Uterus (tissue), 4 donors: ENCODE results near the gene GIMAP6. TPM values are rescaled to one million over a fixed set of nuclear protein-coding genes. Genes with fewer than 3 reads are reported as not detected.

Source experiments
- DNase-seq, 2 donors: peaks; one replicate each; pipeline ENCODE4 v3.0.0-alpha.2; 2019 to 2020
- H3K27ac ChIP-seq, 2 donors: fragments of 200-600 bp; sonication (generic); 1 replicate in 1 of 2; 2 replicates in 1 of 2; pipeline ENCODE4 v1.5.1; 2016 to 2018
- H3K27me3 ChIP-seq, 2 donors: fragments of 200-600 bp; sonication (generic); one replicate each; pipeline ENCODE4 v1.5.1; 2018 to 2019; ENCODE audit warnings: control low read depth in 1 of 2
- H3K36me3 ChIP-seq, 2 donors: fragments of 200-600 bp; sonication (generic); one replicate each; pipeline ENCODE4 v1.5.1; 2019; ENCODE audit warnings: control low read depth in 1 of 2
- H3K4me1 ChIP-seq, 2 donors: fragments of 200-600 bp; sonication (generic); one replicate each; pipeline ENCODE4 v1.5.1; 2018 to 2019; ENCODE audit warnings: control low read depth in 1 of 2
- H3K4me3 ChIP-seq, 2 donors: fragments of 200-600 bp; sonication (generic); 1 replicate in 1 of 2; 2 replicates in 1 of 2; pipeline ENCODE4 v1.5.1; 2018 to 2019; ENCODE audit warnings: mild to moderate bottlenecking in 1 of 2
- H3K9me3 ChIP-seq, 2 donors: fragments of 200-600 bp; sonication (generic); one replicate each; pipeline ENCODE4 v1.5.1; 2019; ENCODE audit warnings: control low read depth in 1 of 2
- CTCF ChIP-seq, 4 experiments: fragments of 200-600 bp in 2 of 4; fragments of 450-650 bp in 2 of 4; sonication (generic) in 2 of 4; IDR thresholded peaks; one replicate each; pipeline ENCODE4 v1.5.1; 2016 to 2019; ENCODE audit warnings: antibody characterized with exemption in 4 of 4, mild to moderate bottlenecking in 2 of 4, moderate library complexity in 1 of 4
- POLR2A ChIP-seq, 2 donors: fragments of 450-650 bp; IDR thresholded peaks; one replicate each; pipeline ENCODE4 v1.6.1; 2016; ENCODE audit warnings: antibody characterized with exemption in 2 of 2, mild to moderate bottlenecking in 1 of 2, moderate library complexity in 1 of 2
- intact Hi-C: fragments of 100-400 bp; cut with DNase I; formaldehyde crosslinking; loops from one replicate; pipeline ENCODE4 v1.15.1; 2023; ENCODE audit warnings: low total_unique reads
- total RNA-seq, 4 donors: library from RNA; depleted of rRNA in 3 of 4; stranded (reverse); fragments of >200 nt in 3 of 4; gene quantifications; one replicate each; pipeline versions ENCODE4 v1.1.0 to v1.2.4, GENCODE V29; 2014 to 2023
- donor health status: DM: yes; HTN: yes; CAD: no.

Gene GIMAP6
- total RNA-seq, 4 donors from 2014 or later: 37.3 to 71.0 (median 60.9) TPM

- Histone ChIP-seq H3K36me3 (no peaks in the 10 kb centered on the region), H3K9me3 (no peaks in the 10 kb centered on the region), H3K4me1 (no peaks in the 10 kb centered on the region), H3K27ac (no peak overlapping the region), H3K4me3 (no peak overlapping the region), H3K27me3 (no peaks in the 10 kb centered on the region)
- intact Hi-C loops: no loop called here
- no peak for DNase-seq
- TF ChIP-seq POLR2A (IDR thresholded peaks at IDR 0.05) (no peak), CTCF (IDR thresholded peaks at IDR 0.05) (no peak)
Observed at GRCh38 chr7:150668977-150669376, 36.8 kb upstream of the GIMAP6 start.

DNA sequence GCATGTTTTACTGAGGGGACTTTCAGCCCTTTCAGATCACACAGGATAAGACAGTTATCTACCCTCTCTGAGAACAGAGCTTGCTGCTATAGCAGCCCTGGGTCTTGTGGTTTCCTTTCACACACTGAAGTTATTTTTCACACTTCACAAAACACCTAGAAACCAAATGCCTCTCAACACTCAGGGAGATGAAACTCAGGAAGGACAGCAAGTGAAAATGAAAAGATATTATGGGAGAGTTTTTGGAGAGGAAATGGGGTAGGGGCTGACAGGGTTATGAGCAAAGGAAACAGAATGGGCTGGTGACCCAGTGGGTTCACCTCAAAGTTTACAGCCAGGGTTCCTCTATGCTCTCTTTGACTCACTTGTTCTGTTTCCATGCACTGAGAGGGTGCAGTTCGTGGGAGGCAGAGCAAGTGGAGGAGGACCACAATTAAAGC is 36.3 kb upstream of the GIMAP6 start:
- no peaks in the 10 kb centered on the region for H3K9me3 ChIP-seq
- no peak overlapping the region for H3K4me3 ChIP-seq
- no peak for DNase-seq
- intact Hi-C loops: no loop called here
- H3K4me1 ChIP-seq: no peaks in the 10 kb centered on the region
- no peaks in the 10 kb centered on the region for H3K36me3 ChIP-seq
- no peak for TF ChIP-seq POLR2A (IDR thresholded peaks at IDR 0.05)
- no peaks in the 10 kb centered on the region for H3K27me3 ChIP-seq
- H3K27ac ChIP-seq: no peak overlapping the region

GRCh38 chr7:150666412-150666811 is 34.2 kb upstream of the GIMAP6 start:
- no peaks in the 10 kb centered on the region for H3K9me3 ChIP-seq
- TF ChIP-seq POLR2A (IDR thresholded peaks at IDR 0.05) (no peak), CTCF (IDR thresholded peaks at IDR 0.05) (no peak)
- intact Hi-C loops: no loop called here
- no peaks in the 10 kb centered on the region for H3K4me1 ChIP-seq
- no peak overlapping the region for H3K27ac ChIP-seq
- H3K36me3 ChIP-seq: no peaks in the 10 kb centered on the region
- H3K4me3 ChIP-seq: no peak overlapping the region
- H3K27me3 ChIP-seq: no peaks in the 10 kb centered on the region
- no peak for DNase-seq

- H3K27me3 ChIP-seq: no peaks in the 10 kb centered on the region
- H3K36me3 ChIP-seq: no peaks in the 10 kb centered on the region
Observed at GRCh38 chr7:150665896-150666295, 33.7 kb upstream of the GIMAP6 start.

GRCh38 chr7:150665089-150665748 is 33.0 kb upstream of the GIMAP6 start:
- Histone ChIP-seq H3K36me3 (no peaks in the 10 kb centered on the region), H3K9me3 (no peaks in the 10 kb centered on the region), H3K27ac (no peak overlapping the region), H3K27me3 (no peaks in the 10 kb centered on the region), H3K4me1 (no peaks in the 10 kb centered on the region), H3K4me3 (no peak overlapping the region)
- no peak for DNase-seq
- TF ChIP-seq CTCF (IDR thresholded peaks at IDR 0.05): no peak
- no peak for TF ChIP-seq POLR2A (IDR thresholded peaks at IDR 0.05)
- intact Hi-C loops: no loop called here

More at GRCh38 chr7:150665896-150666295, 33.7 kb upstream of the GIMAP6 start:
- no peaks in the 10 kb centered on the region for H3K9me3 ChIP-seq
- TF ChIP-seq CTCF (IDR thresholded peaks at IDR 0.05) (no peak), POLR2A (IDR thresholded peaks at IDR 0.05) (no peak)
- DNase-seq: no peak
- H3K4me1 ChIP-seq: no peaks in the 10 kb centered on the region
- H3K27ac ChIP-seq: no peak overlapping the region
- no peak overlapping the region for H3K4me3 ChIP-seq
- intact Hi-C loops: no loop called here
